ENCODE measurements around the gene P2RX2. TPM values are rescaled to one million over a fixed set of nuclear protein-coding genes. Genes with fewer than 3 reads are reported as not detected.

The P2RX2 gene
- total RNA-seq, 2 donors from 2014 or later: 0.32 to 8.2 TPM

DNA sequence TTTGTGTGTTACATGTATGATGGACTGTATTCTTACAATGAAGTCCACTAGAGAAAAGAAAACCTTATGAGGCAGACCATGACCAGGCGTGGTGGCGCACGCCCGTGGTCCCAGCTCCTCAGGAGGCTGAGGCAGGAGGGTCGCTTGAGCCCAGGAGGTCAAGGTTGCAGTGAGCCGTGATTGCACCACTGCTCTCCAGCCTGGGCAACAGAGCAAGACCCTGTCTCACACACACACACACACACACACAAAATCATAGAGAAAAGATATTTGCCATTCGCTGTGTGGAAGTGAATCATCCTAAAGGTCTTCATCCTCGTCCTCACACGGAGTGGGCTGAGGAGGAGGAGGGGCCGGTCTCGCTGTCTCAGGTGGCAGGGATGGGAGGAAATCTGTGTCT, 40.5 kb upstream of the P2RX2 start:
- DNase-seq (ENCODE audit: low spot score): no peak
- Histone ChIP-seq H3K27me3 (replicated peaks; ENCODE audit: insufficient read depth) (no peaks in the 10 kb centered on the region), H3K9me3 (no peaks in the 10 kb centered on the region), H3K36me3 (no peaks in the 10 kb centered on the region), H3K4me1 (replicated peaks) (no peaks in the 10 kb centered on the region), H3K27ac (no peak overlapping the region), H3K4me3 (no peak overlapping the region)
- intact Hi-C loops (cut with DNase I): no loop called here
- TF ChIP-seq, protein P1, sequence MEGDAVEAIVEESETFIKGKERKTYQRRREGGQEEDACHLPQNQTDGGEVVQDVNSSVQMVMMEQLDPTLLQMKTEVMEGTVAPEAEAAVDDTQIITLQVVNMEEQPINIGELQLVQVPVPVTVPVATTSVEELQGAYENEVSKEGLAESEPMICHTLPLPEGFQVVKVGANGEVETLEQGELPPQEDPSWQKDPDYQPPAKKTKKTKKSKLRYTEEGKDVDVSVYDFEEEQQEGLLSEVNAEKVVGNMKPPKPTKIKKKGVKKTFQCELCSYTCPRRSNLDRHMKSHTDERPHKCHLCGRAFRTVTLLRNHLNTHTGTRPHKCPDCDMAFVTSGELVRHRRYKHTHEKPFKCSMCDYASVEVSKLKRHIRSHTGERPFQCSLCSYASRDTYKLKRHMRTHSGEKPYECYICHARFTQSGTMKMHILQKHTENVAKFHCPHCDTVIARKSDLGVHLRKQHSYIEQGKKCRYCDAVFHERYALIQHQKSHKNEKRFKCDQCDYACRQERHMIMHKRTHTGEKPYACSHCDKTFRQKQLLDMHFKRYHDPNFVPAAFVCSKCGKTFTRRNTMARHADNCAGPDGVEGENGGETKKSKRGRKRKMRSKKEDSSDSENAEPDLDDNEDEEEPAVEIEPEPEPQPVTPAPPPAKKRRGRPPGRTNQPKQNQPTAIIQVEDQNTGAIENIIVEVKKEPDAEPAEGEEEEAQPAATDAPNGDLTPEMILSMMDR (IDR thresholded peaks at IDR 0.05): no peak
- TF ChIP-seq POLR2A (IDR thresholded peaks at IDR 0.05): no peak
- TF ChIP-seq POLR2AphosphoS5 (IDR thresholded peaks at IDR 0.05): no peak
- WGBS: 81% methylated on average over 10 of the region's 11 CpGs

DNA sequence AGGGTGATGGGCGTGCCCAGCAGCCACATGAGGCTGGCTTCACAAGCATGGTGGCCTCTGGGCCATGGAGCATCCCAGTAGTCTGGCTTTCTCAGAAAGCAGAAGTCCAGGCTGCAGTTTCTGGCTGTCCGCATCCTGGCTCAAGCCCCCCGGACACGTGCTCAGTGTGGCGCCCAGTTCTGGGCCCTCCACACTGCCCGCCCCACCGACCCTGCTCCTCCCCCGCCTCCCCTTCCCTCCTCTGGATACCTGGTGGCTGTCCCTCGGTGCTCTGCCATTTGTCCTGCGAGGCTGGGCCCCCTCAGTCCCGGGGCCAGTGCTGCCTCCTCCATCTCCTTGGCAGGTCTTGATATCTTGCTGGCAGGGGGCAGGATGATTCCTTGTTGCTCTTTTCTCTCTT, 39.8 kb upstream of the P2RX2 start:
- DNase-seq (ENCODE audit: low spot score): no peak
- H3K4me1 ChIP-seq (replicated peaks): no peaks in the 10 kb centered on the region
- intact Hi-C loops (cut with DNase I): no loop called here
- H3K4me3 ChIP-seq: no peak overlapping the region
- no peak overlapping the region for H3K27ac ChIP-seq
- no peaks in the 10 kb centered on the region for H3K27me3 ChIP-seq (replicated peaks; ENCODE audit: insufficient read depth)
- WGBS: 77% methylated on average over 11 of the region's 11 CpGs
- TF ChIP-seq, protein P1 (IDR thresholded peaks at IDR 0.05): no peak
- TF ChIP-seq POLR2AphosphoS5 (IDR thresholded peaks at IDR 0.05) (no peak), POLR2A (IDR thresholded peaks at IDR 0.05) (no peak)
- H3K36me3 ChIP-seq: no peaks in the 10 kb centered on the region
- H3K9me3 ChIP-seq: no peaks in the 10 kb centered on the region

DNA sequence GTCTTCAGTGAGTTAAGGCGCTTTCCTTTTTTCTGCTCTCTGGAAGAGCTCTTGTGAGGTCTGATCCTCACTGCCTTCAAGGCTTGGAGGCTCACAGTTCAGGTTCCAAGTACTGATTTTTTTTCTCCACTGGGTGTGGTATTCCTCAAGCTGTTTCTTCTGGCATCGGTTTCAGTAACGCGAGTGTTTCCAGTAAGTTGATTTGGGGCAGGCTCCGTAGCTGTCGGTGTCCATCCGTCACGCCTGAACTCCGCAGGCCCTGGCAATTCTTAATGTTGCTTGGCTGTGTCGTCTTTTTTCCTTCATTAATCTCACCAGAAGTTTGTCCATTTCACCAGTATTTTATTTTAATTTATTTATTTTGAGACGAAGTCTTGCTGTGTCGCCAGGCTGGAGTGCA, 38.8 kb upstream of the P2RX2 start:
- Histone ChIP-seq H3K27me3 (replicated peaks; ENCODE audit: insufficient read depth) (no peaks in the 10 kb centered on the region), H3K4me3 (no peak overlapping the region), H3K4me1 (replicated peaks) (no peaks in the 10 kb centered on the region), H3K9me3 (no peaks in the 10 kb centered on the region), H3K36me3 (no peaks in the 10 kb centered on the region), H3K27ac (no peak overlapping the region)
- WGBS: 80% methylated on average over 12 of the region's 12 CpGs
- no peak for DNase-seq (ENCODE audit: low spot score)
- intact Hi-C loops (cut with DNase I): no loop called here
- TF ChIP-seq, protein P1 (IDR thresholded peaks at IDR 0.05): no peak
- no peak for TF ChIP-seq POLR2A (IDR thresholded peaks at IDR 0.05)
- TF ChIP-seq POLR2AphosphoS5 (IDR thresholded peaks at IDR 0.05): no peak

DNA sequence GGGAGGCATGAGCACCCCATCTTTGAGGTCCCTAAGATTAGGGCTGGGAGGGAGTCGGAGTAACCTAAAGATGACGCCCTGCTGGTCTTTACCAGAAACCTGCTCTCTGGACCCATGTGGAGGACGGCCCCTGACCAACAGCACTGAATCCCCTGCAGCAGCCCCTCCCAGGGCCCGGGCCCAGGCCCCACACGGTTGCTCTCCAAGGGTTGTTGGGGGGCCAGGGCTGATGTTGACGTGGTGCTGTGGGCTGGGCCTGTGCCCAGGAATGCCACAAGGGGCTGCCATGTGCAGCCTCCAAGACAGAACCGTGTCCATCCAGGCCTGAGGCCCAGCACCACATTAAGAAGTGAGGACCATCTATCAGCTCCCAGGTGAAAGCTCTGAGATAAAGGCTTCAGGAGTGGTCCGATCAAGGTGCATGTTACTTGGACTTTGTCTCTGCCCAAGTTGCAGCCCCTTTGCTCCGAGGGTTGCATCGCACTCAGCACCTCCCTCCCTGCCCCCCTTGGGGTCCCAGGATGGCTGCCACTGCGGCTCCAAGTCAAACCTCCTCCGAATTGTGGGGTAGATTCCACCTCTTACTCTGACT, 37.8 kb upstream of the P2RX2 start:
- 87% methylated on average over 12 of the region's 12 CpGs for WGBS
- Histone ChIP-seq H3K27ac (no peak overlapping the region), H3K36me3 (no peaks in the 10 kb centered on the region), H3K4me3 (no peak overlapping the region), H3K9me3 (no peaks in the 10 kb centered on the region), H3K4me1 (replicated peaks) (no peaks in the 10 kb centered on the region), H3K27me3 (replicated peaks; ENCODE audit: insufficient read depth) (no peaks in the 10 kb centered on the region)
- TF ChIP-seq, protein P1 (IDR thresholded peaks at IDR 0.05): no peak
- no peak for TF ChIP-seq POLR2A (IDR thresholded peaks at IDR 0.05)
- TF ChIP-seq POLR2AphosphoS5 (IDR thresholded peaks at IDR 0.05): no peak
- intact Hi-C loops (cut with DNase I): no loop called here
- DNase-seq (ENCODE audit: low spot score): no peak

DNA sequence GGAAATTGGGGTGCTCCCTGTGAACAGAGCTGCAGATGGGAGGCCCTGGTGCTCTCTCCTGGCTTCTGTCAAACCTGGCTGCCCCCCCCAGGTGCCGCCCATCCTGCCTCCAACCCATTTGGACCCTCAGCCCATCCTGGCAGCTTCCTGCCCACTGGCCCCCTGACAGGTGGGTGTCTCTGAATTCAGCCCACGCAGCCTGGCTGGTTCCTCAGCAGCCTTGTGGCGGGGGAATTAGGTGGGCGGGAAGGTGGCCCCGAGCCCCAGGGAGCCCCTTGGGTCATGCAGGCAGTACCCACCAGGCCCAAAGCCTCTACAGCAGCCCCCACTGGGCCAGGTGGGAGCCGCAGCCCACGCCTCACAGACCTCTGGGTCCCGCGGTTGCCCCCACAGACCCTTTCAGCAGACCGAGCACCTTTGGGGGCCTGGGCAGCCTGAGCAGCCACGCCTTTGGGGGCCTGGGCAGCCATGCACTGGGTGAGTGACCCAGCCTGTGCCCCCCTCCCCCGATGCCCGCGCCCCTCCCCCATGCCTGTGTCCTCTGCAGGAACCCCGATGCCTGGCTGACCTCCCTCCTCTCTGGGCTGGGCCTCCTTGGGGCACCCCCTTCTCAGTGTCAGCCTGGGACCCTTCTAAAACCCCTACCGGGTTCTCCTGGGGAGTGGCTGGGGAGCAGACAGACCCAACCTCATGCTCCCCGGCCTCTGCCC, 37.1 kb upstream of the P2RX2 start:
- Histone ChIP-seq H3K27ac (no peak overlapping the region), H3K4me1 (replicated peaks) (no peaks in the 10 kb centered on the region), H3K4me3 (no peak overlapping the region), H3K27me3 (replicated peaks; ENCODE audit: insufficient read depth) (no peaks in the 10 kb centered on the region), H3K9me3 (no peaks in the 10 kb centered on the region), H3K36me3 (no peaks in the 10 kb centered on the region)
- 76% methylated on average over 17 of the region's 17 CpGs for WGBS
- no peak for DNase-seq (ENCODE audit: low spot score)
- intact Hi-C loops (cut with DNase I): no loop called here
- no peak for TF ChIP-seq POLR2AphosphoS5 (IDR thresholded peaks at IDR 0.05)
- no peak for TF ChIP-seq POLR2A (IDR thresholded peaks at IDR 0.05)
- TF ChIP-seq, protein P1 (IDR thresholded peaks at IDR 0.05): no peak
